ENCODE results near the gene KLHL26. TPM values are rescaled to one million over a fixed set of nuclear protein-coding genes. Genes with fewer than 3 reads are reported as not detected.

The KLHL26 gene
- total RNA-seq, 3 donors from 2014 or later: 7.6 to 16.6 (median 8.9) TPM

DNA sequence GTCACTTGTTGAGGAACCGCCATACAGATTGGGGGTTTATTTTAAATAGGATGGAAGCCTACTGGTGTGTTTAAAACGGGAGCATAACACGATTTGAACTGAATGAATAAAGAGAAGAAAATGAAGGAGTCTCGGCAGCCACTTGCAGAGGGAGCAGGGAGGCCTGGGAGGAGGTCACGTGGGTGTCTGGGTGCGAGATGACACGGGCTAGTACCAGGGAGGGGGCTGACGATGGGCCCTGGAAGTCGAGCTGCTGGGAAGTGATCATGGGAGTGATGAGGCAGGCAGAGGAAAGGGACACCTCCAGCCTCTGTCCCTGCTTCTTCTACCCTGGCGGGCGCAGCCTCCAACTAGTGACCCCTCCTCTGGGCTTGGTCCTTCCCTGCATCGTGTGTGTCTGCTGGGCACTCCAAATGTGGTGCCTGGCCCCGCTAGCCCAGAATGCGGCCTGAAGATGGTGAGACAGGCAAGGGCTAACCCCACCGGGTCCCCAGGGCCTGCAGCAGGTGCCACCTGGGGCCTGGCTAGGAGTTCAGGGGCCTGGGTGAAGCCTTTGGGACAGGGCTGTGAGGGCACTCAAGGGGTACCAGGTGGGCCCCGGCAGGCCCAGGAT is 82.1 kb downstream of the KLHL26 start:
- ATAC-seq: no peak
- no peaks in the 10 kb centered on the region for H3K4me1 ChIP-seq (ENCODE audit: low read depth)
- no peak for DNase-seq
- TF ChIP-seq, protein P1, sequence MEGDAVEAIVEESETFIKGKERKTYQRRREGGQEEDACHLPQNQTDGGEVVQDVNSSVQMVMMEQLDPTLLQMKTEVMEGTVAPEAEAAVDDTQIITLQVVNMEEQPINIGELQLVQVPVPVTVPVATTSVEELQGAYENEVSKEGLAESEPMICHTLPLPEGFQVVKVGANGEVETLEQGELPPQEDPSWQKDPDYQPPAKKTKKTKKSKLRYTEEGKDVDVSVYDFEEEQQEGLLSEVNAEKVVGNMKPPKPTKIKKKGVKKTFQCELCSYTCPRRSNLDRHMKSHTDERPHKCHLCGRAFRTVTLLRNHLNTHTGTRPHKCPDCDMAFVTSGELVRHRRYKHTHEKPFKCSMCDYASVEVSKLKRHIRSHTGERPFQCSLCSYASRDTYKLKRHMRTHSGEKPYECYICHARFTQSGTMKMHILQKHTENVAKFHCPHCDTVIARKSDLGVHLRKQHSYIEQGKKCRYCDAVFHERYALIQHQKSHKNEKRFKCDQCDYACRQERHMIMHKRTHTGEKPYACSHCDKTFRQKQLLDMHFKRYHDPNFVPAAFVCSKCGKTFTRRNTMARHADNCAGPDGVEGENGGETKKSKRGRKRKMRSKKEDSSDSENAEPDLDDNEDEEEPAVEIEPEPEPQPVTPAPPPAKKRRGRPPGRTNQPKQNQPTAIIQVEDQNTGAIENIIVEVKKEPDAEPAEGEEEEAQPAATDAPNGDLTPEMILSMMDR (IDR thresholded peaks at IDR 0.05): no peak
- no peaks in the 10 kb centered on the region for H3K36me3 ChIP-seq (ENCODE audit: low read depth)
- no peak overlapping the region for H3K4me3 ChIP-seq
- intact Hi-C loops (cut with DNase I, micrococcal nuclease): no loop called here
- no peaks in the 10 kb centered on the region for H3K9me3 ChIP-seq

DNA sequence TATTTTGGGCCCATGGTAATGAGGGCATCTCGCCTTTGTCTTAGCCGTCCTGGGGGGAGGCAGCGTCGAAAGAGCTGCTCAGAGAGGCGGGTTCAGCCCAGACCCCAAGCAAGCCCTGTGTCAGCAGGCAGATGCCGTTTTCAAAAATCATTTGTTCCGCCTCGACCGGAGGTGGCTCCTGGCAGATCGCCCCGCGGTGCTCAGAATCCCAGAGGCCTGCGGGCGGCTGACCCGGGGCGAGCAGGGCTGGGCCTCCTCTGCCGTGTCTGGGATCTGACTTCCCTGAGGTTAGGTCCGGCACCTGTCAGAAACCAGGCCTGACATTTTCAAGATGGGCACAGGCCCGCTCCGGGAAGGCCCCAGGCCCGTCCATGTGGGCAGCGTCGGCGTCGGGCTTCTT is 82.7 kb downstream of the KLHL26 start:
- intact Hi-C loops (cut with DNase I, micrococcal nuclease): no loop called here
- DNase-seq: no peak
- TF ChIP-seq, protein P1 (IDR thresholded peaks at IDR 0.05): no peak
- no peak overlapping the region for H3K4me3 ChIP-seq
- H3K4me1 ChIP-seq (ENCODE audit: low read depth): no peaks in the 10 kb centered on the region
- no peaks in the 10 kb centered on the region for H3K36me3 ChIP-seq (ENCODE audit: low read depth)
- no peaks in the 10 kb centered on the region for H3K9me3 ChIP-seq
- no peak for ATAC-seq

Other genes starting within 250 kb of the KLHL26 start
- 1 to 10 TPM; 2.1 to 8.8 (median 5.8) TPM for gene LRRC25, start 239.4 kb upstream of the KLHL26 start, total RNA-seq
- 10 to 100 TPM; 31.2 to 48.6 (median 41.1) TPM for gene SSBP4, start 217.6 kb upstream of the KLHL26 start, total RNA-seq
- gene ISYNA1, start 198.9 kb upstream of the KLHL26 start, total RNA-seq: 10 to 100 TPM; 10.2 to 20.0 (median 13.2) TPM
- 10 to 100 TPM; 17.8 to 21.6 (median 18.9) TPM for gene ELL, start 115.0 kb upstream of the KLHL26 start, total RNA-seq
- 100 to 1,000 TPM; 152 to 256 (median 162) TPM for gene FKBP8, start 93.5 kb upstream of the KLHL26 start, total RNA-seq
- gene KXD1, start 79.2 kb upstream of the KLHL26 start, total RNA-seq: 10 to 100 TPM; 63.2 to 76.9 (median 68.8) TPM
- 100 to 1,000 TPM; 771 to 910 (median 811) TPM for gene UBA52, start 65.2 kb upstream of the KLHL26 start, total RNA-seq
- gene REX1BD, start 48.2 kb upstream of the KLHL26 start, total RNA-seq: 10 to 100 TPM; 48.2 to 55.4 (median 49.3) TPM
- 1 to 10 TPM; 1.3 to 7.0 (median 6.6) TPM for gene CRLF1, start 30.2 kb upstream of the KLHL26 start, total RNA-seq
- 10 to 100 TPM in 1 of 3 donors, 1 to 10 TPM in 1, under 1 TPM in 1; 0.93 to 10.5 (median 1.4) TPM for gene TMEM59L, start 24.2 kb upstream of the KLHL26 start, total RNA-seq
- gene CRTC1, start 46.7 kb downstream of the KLHL26 start, total RNA-seq: 10 to 100 TPM; 11.5 to 15.1 (median 12.5) TPM
- under 1 TPM in 2 of 3 donors, not detected in 1; 0.12 to 0.95 TPM for gene COMP, start 154.3 kb downstream of the KLHL26 start, total RNA-seq
- 10 to 100 TPM; 79.2 to 87.2 (median 83.4) TPM for gene UPF1, start 194.9 kb downstream of the KLHL26 start, total RNA-seq

Data from mucosa of descending colon (tissue), 3 donors.